HG02973 (cell line): ENCODE results near the gene FBXO36.
"Not testable (repeated sequence)": the region's sequence is repeated elsewhere in the genome, so short reads cannot be mapped to it uniquely, and the experiment has no call there.

Experiments
- ATAC-seq: cut with Tn5 transposase; IDR thresholded peaks from one replicate; pipeline ENCODE4 v1.9.1; 2021; ENCODE audit warnings: moderate library complexity; ENCODE audit not compliant: unreplicated experiment

FBXO36 gene

GRCh38 chr2:229910832-229911412 lies 11.4 kb upstream of the FBXO36 start:
- ATAC-seq: no peak

GRCh38 chr2:229914171-229914570 lies 8.1 kb upstream of the FBXO36 start:
- ATAC-seq: no peak

- ATAC-seq: no peak
Measured at GRCh38 chr2:229917793-229918192, 4.5 kb upstream of the FBXO36 start.

- no peak for ATAC-seq
Measured at GRCh38 chr2:229920011-229920641, 2.2 kb upstream of the FBXO36 start.

GRCh38 chr2:229921101-229921891 lies 1.0 kb upstream of the FBXO36 start:
- peak; percentile 12 for ATAC-seq

GRCh38 chr2:229921892-229922448 lies 333 bp upstream of the FBXO36 start, which contains the start of gene TRIP12:
TSS of gene TRIP12 (minus strand) at chr2:229922009. CDS start at chr2:229880079, 41,930 bp downstream.
- ATAC-seq: peak; percentile 66

GRCh38 chr2:229924541-229924940 lies 2.2 kb downstream of the FBXO36 start:
- ATAC-seq: not testable (repeated sequence)

GRCh38 chr2:229925201-229925600 lies 2.9 kb downstream of the FBXO36 start:
- ATAC-seq: no peak

GRCh38 chr2:229927817-229928321 lies 5.6 kb downstream of the FBXO36 start:
- ATAC-seq: no peak

GRCh38 chr2:229930656-229931055 lies 8.4 kb downstream of the FBXO36 start:
- no peak for ATAC-seq

GRCh38 chr2:229931241-229931640 lies 8.9 kb downstream of the FBXO36 start:
- no peak for ATAC-seq

- ATAC-seq: no peak
Measured at GRCh38 chr2:229937537-229937936, 15.2 kb downstream of the FBXO36 start.

- no peak for ATAC-seq
Measured at GRCh38 chr2:229942671-229943070, 20.4 kb downstream of the FBXO36 start.

- ATAC-seq: no peak
Measured at GRCh38 chr2:229943171-229943570, 20.9 kb downstream of the FBXO36 start.

- ATAC-seq: no peak
Measured at GRCh38 chr2:229943770-229944449, 21.6 kb downstream of the FBXO36 start.

GRCh38 chr2:229945975-229946374 lies 23.7 kb downstream of the FBXO36 start:
- ATAC-seq: no peak

- peak; percentile 74 for ATAC-seq
Measured at GRCh38 chr2:229947544-229947943, 25.2 kb downstream of the FBXO36 start.

GRCh38 chr2:229952256-229952835 lies 30.0 kb downstream of the FBXO36 start:
- ATAC-seq: no peak

- no peak for ATAC-seq
Measured at GRCh38 chr2:229955663-229956062, 33.4 kb downstream of the FBXO36 start.

GRCh38 chr2:229956491-229956890 lies 34.2 kb downstream of the FBXO36 start:
- ATAC-seq: no peak
